SK-N-SH (cell line): Measurements from ENCODE around the gene TADA3. TPM values are rescaled to one million over a fixed set of nuclear protein-coding genes. Genes with fewer than 3 reads are reported as not detected.

Experiments
- CTCF ChIA-PET: fragments of 300-600, 350-600 bp; formaldehyde crosslinking; extraction: SDS; loops from one replicate; lab custom pipeline; 2021; lab: Yijun Ruan, JAX
- POLR2A ChIA-PET: fragments of 350-600 bp; sonication (Branson Sonifier 250); formaldehyde crosslinking; extraction: SDS; loops from one replicate; lab custom pipeline; 2020; ENCODE audit warnings: antibody characterized with exemption, inconsistent platforms; lab: Yijun Ruan, JAX
- DNase-seq: peaks from one replicate; pipeline ENCODE4 v3.0.0; 2012
- H2AFZ ChIP-seq: fragments of 200-600 bp; sonication (generic); 2 replicates; pipeline ENCODE4 v1.8.1; 2016; ENCODE audit warnings: antibody characterized with exemption, mild to moderate bottlenecking, low read depth
- H3F3A ChIP-seq: fragments of 200-600 bp; sonication (generic); replicated peaks from 2 replicates; pipeline ENCODE3; 2016; ENCODE audit warnings: antibody characterized with exemption, mild to moderate bottlenecking; ENCODE audit not compliant: insufficient read depth
- H3K27ac ChIP-seq, 2 experiments: fragments of 200-500 bp in 1 of 2; fragments of 200-600 bp in 1 of 2; sonication (Bioruptor generic) in 1 of 2; sonication (generic), shearing (Covaris generic) in 1 of 2; 2 replicates each; pipeline versions ENCODE4 v1.5.1 to v1.6.1; 2014 to 2016; ENCODE audit warnings: low read depth in 2 of 2, inconsistent platforms in 1 of 2, low read length in 1 of 2, mild to moderate bottlenecking in 1 of 2, mixed read lengths in 1 of 2
- H3K27me3 ChIP-seq: fragments of 200-600 bp; sonication (generic), shearing (Covaris generic); 2 replicates; pipeline ENCODE4 v1.6.1; 2016; ENCODE audit warnings: mixed run types; ENCODE audit not compliant: insufficient read depth
- H3K36me3 ChIP-seq, 2 experiments: fragments of 200-500 bp in 1 of 2; fragments of 200-600 bp in 1 of 2; sonication (Bioruptor generic) in 1 of 2; sonication (generic) in 1 of 2; replicated peaks in 1 of 2; 2 replicates each; pipeline versions ENCODE3 to v1.5.1; 2014 to 2016; ENCODE audit warnings: low read length in 1 of 2, mild to moderate bottlenecking in 1 of 2; ENCODE audit not compliant: insufficient read depth in 2 of 2, control insufficient read depth in 1 of 2
- H3K4me1 ChIP-seq, 2 experiments: fragments of 200-500 bp in 1 of 2; fragments of 200-600 bp in 1 of 2; sonication (Bioruptor generic) in 1 of 2; sonication (generic), shearing (Covaris generic) in 1 of 2; 2 replicates each; pipeline versions ENCODE4 v1.5.1 to v1.6.1; 2014 to 2016; ENCODE audit warnings: low read depth in 1 of 2, low read length in 1 of 2, mixed run types in 1 of 2; ENCODE audit not compliant: insufficient read depth in 2 of 2, control insufficient read depth in 1 of 2
- H3K4me2 ChIP-seq: fragments of 200-600 bp; sonication (generic), shearing (Covaris generic); 2 replicates; pipeline ENCODE4 v1.6.1; 2017; ENCODE audit warnings: mixed run types
- H3K4me3 ChIP-seq, 2 experiments: fragments of 200-500 bp in 1 of 2; fragments of 200-600 bp in 1 of 2; sonication (Bioruptor generic) in 1 of 2; sonication (generic), shearing (Covaris generic) in 1 of 2; 2 replicates each; pipeline versions ENCODE4 v1.5.1 to v1.8.1; 2014 to 2016; ENCODE audit warnings: low read depth in 2 of 2, inconsistent platforms in 1 of 2, low read length in 1 of 2, mild to moderate bottlenecking in 1 of 2, mixed read lengths in 1 of 2, moderate library complexity in 1 of 2
- H3K79me2 ChIP-seq: fragments of 200-600 bp; sonication (generic); 2 replicates; pipeline ENCODE4 v1.8.1; 2017; ENCODE audit warnings: mild to moderate bottlenecking; ENCODE audit not compliant: insufficient read depth
- H3K9ac ChIP-seq: fragments of 200-600 bp; sonication (generic); 2 replicates; pipeline ENCODE4 v1.6.1; 2017; ENCODE audit warnings: mixed run types
- H3K9me2 ChIP-seq: fragments of 200-600 bp; sonication (generic); 2 replicates; pipeline ENCODE4 v1.6.1; 2017; ENCODE audit warnings: mixed run types
- H3K9me3 ChIP-seq: fragments of 200-600 bp; sonication (generic); 2 replicates; pipeline ENCODE4 v1.6.1; 2017; ENCODE audit warnings: mixed run types, mild to moderate bottlenecking, moderate library complexity
- H4K20me1 ChIP-seq: fragments of 200-600 bp; sonication (generic); 2 replicates; pipeline ENCODE4 v1.6.1; 2017; ENCODE audit warnings: mild to moderate bottlenecking, mixed run types; ENCODE audit not compliant: insufficient read depth
- CHD2 ChIP-seq: fragments of 150-350 bp; IDR thresholded peaks from 2 replicates; pipeline ENCODE4 v1.6.1; 2018; ENCODE audit warnings: low read length; ENCODE audit not compliant: partially characterized antibody
- CTCF ChIP-seq: fragments of 200-600 bp; sonication (generic); IDR thresholded peaks from 2 replicates; pipeline ENCODE4 v1.6.1; 2017; ENCODE audit warnings: antibody characterized with exemption, mild to moderate bottlenecking, moderate library complexity
- EP300 ChIP-seq, 2 experiments: IDR thresholded peaks; 2 replicates each; pipeline versions ENCODE4 v1.4.0 to v1.6.1; 2012; ENCODE audit warnings: borderline replicate concordance in 1 of 2, low read depth in 1 of 2, low read length in 1 of 2
- FOXJ3 ChIP-seq: sonication (generic); formaldehyde crosslinking; IDR thresholded peaks from 2 replicates; pipeline ENCODE4 v1.5.1; 2020; ENCODE audit warnings: mild to moderate bottlenecking, missing genetic modification reagents
- GABPA ChIP-seq: IDR thresholded peaks from 2 replicates; pipeline ENCODE4 v1.4.0; 2012; ENCODE audit warnings: low read depth, mild to moderate bottlenecking
- GATA2 ChIP-seq: sonication (generic); formaldehyde crosslinking; IDR thresholded peaks from 2 replicates; pipeline ENCODE4 v1.5.0; 2020; ENCODE audit warnings: mild to moderate bottlenecking, missing genetic modification reagents
- JUND ChIP-seq: IDR thresholded peaks from 2 replicates; pipeline ENCODE4 v1.4.0; 2012
- MEF2A ChIP-seq: IDR thresholded peaks from 2 replicates; pipeline ENCODE4 v1.4.0; 2012; ENCODE audit warnings: low read depth, borderline replicate concordance
- MXI1 ChIP-seq: IDR thresholded peaks from 2 replicates; pipeline ENCODE4 v1.6.1; 2012; ENCODE audit warnings: mild to moderate bottlenecking, low read depth, low read length, improper control_type of control experiment
- NFIC ChIP-seq: IDR thresholded peaks from 2 replicates; pipeline ENCODE4 v1.4.0; 2012; ENCODE audit warnings: borderline replicate concordance
- NRF1 ChIP-seq: IDR thresholded peaks from 2 replicates; pipeline ENCODE4 v1.6.1; 2012; ENCODE audit warnings: low read depth, mild to moderate bottlenecking, low read length
- PBX3 ChIP-seq: IDR thresholded peaks from 2 replicates; pipeline ENCODE4; 2012
- POLR2AphosphoS5 ChIP-seq: IDR thresholded peaks from 2 replicates; pipeline ENCODE4 v1.6.1; 2012; ENCODE audit warnings: low read depth, low read length
- RCOR1 ChIP-seq: fragments of 150-350 bp; IDR thresholded peaks from 2 replicates; pipeline ENCODE4 v1.6.1; 2017; ENCODE audit warnings: antibody characterized with exemption, low read length
- REST ChIP-seq: IDR thresholded peaks from 2 replicates; pipeline ENCODE4 v1.6.1; 2012; ENCODE audit warnings: mild to moderate bottlenecking, low read depth, low read length, moderate library complexity
- RXRA ChIP-seq: IDR thresholded peaks from 2 replicates; pipeline ENCODE4 v1.4.0; 2012; ENCODE audit warnings: low read depth, mild to moderate bottlenecking, borderline replicate concordance
- TEAD4 ChIP-seq: IDR thresholded peaks from 2 replicates; pipeline ENCODE4 v1.4.0; 2012; ENCODE audit warnings: mild to moderate bottlenecking, borderline replicate concordance; ENCODE audit not compliant: insufficient read depth
- USF1 ChIP-seq: IDR thresholded peaks from 2 replicates; pipeline ENCODE4 v1.4.0; 2012; ENCODE audit warnings: low read depth, borderline replicate concordance
- YY1 ChIP-seq: IDR thresholded peaks from 2 replicates; pipeline ENCODE4 v1.4.0; 2012; ENCODE audit warnings: low read depth, mild to moderate bottlenecking
- WGBS: methylation state at CpG from one replicate; pipeline ENCODE4 v1.1.6; 2017; ENCODE audit warnings: low lambda C conversion rate; 5-methylcytosine and 5-hydroxymethylcytosine counted together
- polyA plus RNA-seq, 3 experiments: library from polyadenylated mRNA; depleted of rRNA; stranded (reverse); fragments of >200 nt; gene quantifications; 2 replicates each; pipeline ENCODE4 v1.2.3, GENCODE V29; 2012

TADA3 gene
- polyA plus RNA-seq, 1 of the 3 experiments (the other 2 are of a cell fraction), result 102 TPM

GRCh38 chr3:9795207-9795606, 2.9 kb upstream of the TADA3 start:
- Histone ChIP-seq H3K27ac (no peak overlapping the region), H4K20me1 (peaks cover 17% of the 10 kb centered on the region; the same call in 1 of the 2 replicates), H3K79me2 (peaks cover 89% of the 10 kb centered on the region), H3K4me1 (peaks cover 10 to 13% of the 10 kb centered on the region in 2 experiments; a peak in 1 of 4 replicates), H3K4me2 (no peak overlapping the region), H3K4me3 (no peak overlapping the region), H3K9me3 (no peaks in the 10 kb centered on the region), H3K9ac (no peak overlapping the region), H3K36me3 (peaks cover 38 to 51% of the 10 kb centered on the region in 2 experiments), H3K9me2 (no peaks in the 10 kb centered on the region), H2AFZ (no peak overlapping the region), H3F3A (no peaks in the 10 kb centered on the region), H3K27me3 (no peaks in the 10 kb centered on the region)
- no peak for DNase-seq
- no peak for TF ChIP-seq POLR2AphosphoS5
- no peak for TF ChIP-seq JUND
- TF ChIP-seq GATA2 (CRISPR knock-in tag), result no peak
- no peak for TF ChIP-seq GABPA
- no peak for TF ChIP-seq USF1
- no peak for TF ChIP-seq RXRA
- TF ChIP-seq RCOR1, result no peak
- TF ChIP-seq NFIC, result no peak
- TF ChIP-seq REST, result no peak
- no peak for TF ChIP-seq MEF2A
- TF ChIP-seq EP300 (IDR thresholded peaks at IDR 0.05; ENCODE audit: borderline replicate concordance in 1 of 2, low read depth in 1 of 2, low read length in 1 of 2), result no peak
- no peak for TF ChIP-seq PBX3
- no peak for TF ChIP-seq YY1
- TF ChIP-seq CHD2, result no peak
- no peak for TF ChIP-seq CTCF
- no peak for TF ChIP-seq NRF1
- TF ChIP-seq FOXJ3 (CRISPR knock-in tag), result no peak
- no peak for TF ChIP-seq TEAD4
- TF ChIP-seq MXI1, result no peak
- POLR2A ChIA-PET, result no interaction called here
- 98% methylated on average over 5 of the region's 5 CpGs for WGBS
- CTCF ChIA-PET, result interaction anchor here (1.4 kb wide), 1 partner anchor 292 kb away, joined by 3 read pairs; no protein-coding TSS in a partner anchor
